Activated naive CD4-positive, alpha-beta T cell treated with anti-CD3 and anti-CD28 coated beads, Interleukin-2, amount 50 U/mL, for 24 hours (primary cell): ENCODE data around the gene BIRC7.

Source experiments
- H3K27ac Mint-ChIP-seq: one replicate; pipeline ENCODE4 v1.8.0; 2021; ENCODE audit warnings: mild to moderate bottlenecking, mixed read lengths
- H3K27me3 Mint-ChIP-seq: one replicate; pipeline ENCODE4 v1.8.0; 2021; ENCODE audit warnings: mixed read lengths
- H3K36me3 Mint-ChIP-seq: one replicate; pipeline ENCODE4 v1.8.0; 2021; ENCODE audit warnings: mixed read lengths
- H3K4me1 Mint-ChIP-seq: one replicate; pipeline ENCODE4 v1.8.0; 2021; ENCODE audit warnings: mixed read lengths
- H3K4me3 Mint-ChIP-seq: one replicate; pipeline ENCODE4 v1.8.0; 2021; ENCODE audit warnings: mild to moderate bottlenecking, mixed read lengths
- H3K9me3 Mint-ChIP-seq: one replicate; pipeline ENCODE4 v1.8.0; 2021; ENCODE audit warnings: mixed read lengths

The BIRC7 gene

GRCh38 chr20:63230800-63231268 lies 4.9 kb upstream of the BIRC7 start:
- Mint-ChIP-seq H3K36me3 (no peaks in the 10 kb centered on the region), H3K4me3 (no peak overlapping the region), H3K9me3 (no peaks in the 10 kb centered on the region), H3K4me1 (peaks cover 4% of the 10 kb centered on the region), H3K27ac (no peak overlapping the region), H3K27me3 (peaks cover 14% of the 10 kb centered on the region)

DNA sequence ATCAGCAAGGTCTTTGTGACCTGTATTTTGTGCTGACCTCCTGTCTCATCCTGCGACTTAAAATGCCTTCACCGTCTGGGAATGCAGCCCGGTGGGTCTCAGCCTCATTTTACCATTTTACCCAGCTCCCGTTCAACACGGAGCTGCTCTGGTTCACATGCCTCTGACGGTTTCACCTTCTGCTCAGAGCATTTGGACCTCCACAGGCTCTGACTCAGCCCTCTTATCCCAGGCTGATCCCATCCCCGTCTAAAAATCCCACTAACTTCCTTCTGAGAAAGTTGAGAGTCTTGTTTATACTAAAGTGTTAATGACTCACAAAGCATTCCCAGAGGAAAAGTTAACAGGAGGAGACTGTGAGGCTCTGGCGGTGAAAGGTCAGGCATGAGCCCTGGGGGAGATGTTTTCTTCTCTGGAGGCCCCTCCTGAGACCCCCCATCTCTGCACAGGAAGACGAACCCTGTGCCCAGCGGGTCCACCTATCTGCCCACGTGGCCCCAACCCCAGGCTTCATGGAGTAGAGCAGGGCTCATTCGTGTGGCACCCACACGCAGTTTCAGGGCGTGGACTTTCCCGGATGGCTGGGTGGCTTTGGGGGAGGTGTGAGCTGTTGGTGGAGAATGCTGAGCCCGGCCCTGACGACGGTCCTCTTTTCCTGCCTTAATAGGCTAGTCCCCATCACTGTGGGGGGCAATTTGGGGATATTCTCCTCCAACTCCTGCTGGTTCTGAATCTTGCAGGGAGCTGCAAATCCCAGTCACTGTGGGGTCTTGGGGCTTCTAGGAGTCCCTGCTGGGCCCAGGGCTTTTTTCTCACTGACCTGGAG lies 3.3 kb upstream of the BIRC7 start:
- no peak overlapping the region for H3K27ac Mint-ChIP-seq
- H3K4me1 Mint-ChIP-seq = peaks cover 4% of the 10 kb centered on the region
- no peaks in the 10 kb centered on the region for H3K9me3 Mint-ChIP-seq
- H3K27me3 Mint-ChIP-seq = peaks cover 14% of the 10 kb centered on the region
- no peak overlapping the region for H3K4me3 Mint-ChIP-seq
- H3K36me3 Mint-ChIP-seq = no peaks in the 10 kb centered on the region

GRCh38 chr20:63233061-63233344 lies 2.7 kb upstream of the BIRC7 start:
- Mint-ChIP-seq H3K4me1 (peaks cover 4% of the 10 kb centered on the region), H3K27me3 (peaks cover 14% of the 10 kb centered on the region), H3K9me3 (no peaks in the 10 kb centered on the region), H3K27ac (no peak overlapping the region), H3K4me3 (no peak overlapping the region), H3K36me3 (no peaks in the 10 kb centered on the region)

- H3K27me3 Mint-ChIP-seq = peaks cover 14% of the 10 kb centered on the region
- H3K4me1 Mint-ChIP-seq = peaks cover 4% of the 10 kb centered on the region
- no peak overlapping the region for H3K4me3 Mint-ChIP-seq
- no peaks in the 10 kb centered on the region for H3K9me3 Mint-ChIP-seq
- no peak overlapping the region for H3K27ac Mint-ChIP-seq
- no peaks in the 10 kb centered on the region for H3K36me3 Mint-ChIP-seq
Observed at GRCh38 chr20:63233924-63234323, 1.8 kb upstream of the BIRC7 start.

DNA sequence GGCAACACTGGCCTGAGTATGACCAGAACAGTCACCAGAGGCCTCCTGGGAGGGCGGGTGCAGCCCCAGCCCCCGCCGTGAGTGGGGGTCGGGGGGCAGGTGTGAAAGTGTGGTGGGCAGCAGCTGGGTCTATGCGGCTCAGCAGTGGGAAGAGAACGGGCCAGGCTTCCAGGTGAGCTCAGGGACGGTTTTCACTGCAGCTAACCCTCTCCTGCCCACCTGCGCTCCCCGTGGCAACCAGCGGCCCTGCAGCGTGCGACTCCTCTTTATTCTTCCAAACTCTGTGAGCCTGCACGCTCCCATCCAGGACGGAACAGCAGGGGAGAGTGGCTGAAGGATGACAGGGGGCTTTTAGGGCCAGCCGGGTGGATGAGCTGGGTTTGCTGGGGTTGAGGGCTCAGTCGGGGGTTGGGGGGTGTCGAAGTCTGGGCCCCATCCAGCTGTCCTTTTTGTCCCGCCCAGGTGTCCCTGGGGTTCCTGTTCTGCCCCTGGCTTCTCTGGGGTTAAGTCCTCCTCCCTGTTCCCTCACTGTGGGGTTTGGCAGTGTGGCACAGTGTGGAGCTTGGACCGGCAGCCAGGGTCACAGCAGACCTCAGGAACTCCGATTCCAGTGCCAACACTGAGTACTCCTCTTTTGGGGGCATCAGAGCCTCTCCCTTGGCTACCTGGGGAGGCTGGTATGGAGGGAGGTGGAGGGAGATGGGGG lies 859 bp upstream of the BIRC7 start:
- H3K4me3 Mint-ChIP-seq = no peak overlapping the region

GRCh38 chr20:63236116-63236837 lies 572 bp downstream of the BIRC7 start:
- no peaks in the 10 kb centered on the region for H3K9me3 Mint-ChIP-seq
- H3K36me3 Mint-ChIP-seq = no peaks in the 10 kb centered on the region
- H3K27ac Mint-ChIP-seq = no peak overlapping the region
- H3K4me1 Mint-ChIP-seq = peaks cover 4% of the 10 kb centered on the region
- H3K4me3 Mint-ChIP-seq = no peak overlapping the region
- H3K27me3 Mint-ChIP-seq = peaks cover 4% of the 10 kb centered on the region

More for the DNA sequence above, 859 bp upstream of the BIRC7 start:
- Mint-ChIP-seq H3K36me3 (no peaks in the 10 kb centered on the region), H3K27me3 (peaks cover 11% of the 10 kb centered on the region), H3K27ac (no peak overlapping the region), H3K9me3 (no peaks in the 10 kb centered on the region), H3K4me1 (peaks cover 4% of the 10 kb centered on the region)

- Mint-ChIP-seq H3K9me3 (no peaks in the 10 kb centered on the region), H3K4me3 (no peak overlapping the region), H3K4me1 (peaks cover 4% of the 10 kb centered on the region), H3K27me3 (no peaks in the 10 kb centered on the region), H3K27ac (no peak overlapping the region), H3K36me3 (no peaks in the 10 kb centered on the region)
Observed at GRCh38 chr20:63238031-63238430, 2.3 kb downstream of the BIRC7 start.

GRCh38 chr20:63238514-63239125 lies 2.9 kb downstream of the BIRC7 start:
- H3K9me3 Mint-ChIP-seq = no peaks in the 10 kb centered on the region
- H3K27me3 Mint-ChIP-seq = no peaks in the 10 kb centered on the region
- no peaks in the 10 kb centered on the region for H3K36me3 Mint-ChIP-seq
- peaks cover 4% of the 10 kb centered on the region for H3K4me1 Mint-ChIP-seq
- H3K27ac Mint-ChIP-seq = no peak overlapping the region
- H3K4me3 Mint-ChIP-seq = no peak overlapping the region

GRCh38 chr20:63239431-63239830 lies 3.7 kb downstream of the BIRC7 start:
- Mint-ChIP-seq H3K27ac (no peak overlapping the region), H3K9me3 (no peaks in the 10 kb centered on the region), H3K4me3 (no peak overlapping the region), H3K4me1 (peaks cover 4% of the 10 kb centered on the region), H3K27me3 (no peaks in the 10 kb centered on the region), H3K36me3 (no peaks in the 10 kb centered on the region)

- Mint-ChIP-seq H3K27me3 (no peaks in the 10 kb centered on the region), H3K36me3 (no peaks in the 10 kb centered on the region), H3K4me3 (no peak overlapping the region), H3K27ac (no peak overlapping the region), H3K4me1 (peaks cover under 1% of the 10 kb centered on the region), H3K9me3 (no peaks in the 10 kb centered on the region)
Observed at GRCh38 chr20:63240004-63240403, 4.3 kb downstream of the BIRC7 start.

GRCh38 chr20:63241272-63241671 lies 5.6 kb downstream of the BIRC7 start:
- H3K27me3 Mint-ChIP-seq = no peaks in the 10 kb centered on the region
- H3K9me3 Mint-ChIP-seq = no peaks in the 10 kb centered on the region
- H3K4me3 Mint-ChIP-seq = no peak overlapping the region
- H3K27ac Mint-ChIP-seq = no peak overlapping the region
- no peaks in the 10 kb centered on the region for H3K36me3 Mint-ChIP-seq
- H3K4me1 Mint-ChIP-seq = no peaks in the 10 kb centered on the region

DNA sequence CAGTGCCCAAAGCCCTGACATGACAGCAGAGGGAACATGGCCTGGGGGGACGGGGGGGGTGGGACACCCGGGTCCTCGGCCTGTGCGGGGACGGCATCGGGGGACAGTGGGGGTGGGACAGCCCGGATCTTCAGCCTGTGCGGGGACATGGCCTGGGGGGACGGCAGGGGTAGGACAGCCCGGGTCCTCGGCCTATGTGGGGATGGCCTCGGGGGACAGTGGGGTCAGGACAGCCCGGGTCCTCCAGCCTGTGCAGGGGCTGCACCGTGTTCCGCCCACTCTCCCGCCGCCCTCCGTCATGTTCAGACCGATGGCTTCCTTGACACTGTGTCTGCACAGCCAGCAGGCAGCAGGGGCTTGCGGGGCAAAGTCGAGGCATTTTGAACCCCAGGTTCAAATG lies 7.0 kb downstream of the BIRC7 start:
- Mint-ChIP-seq H3K36me3 (no peaks in the 10 kb centered on the region), H3K9me3 (no peaks in the 10 kb centered on the region), H3K27ac (no peak overlapping the region), H3K4me1 (no peaks in the 10 kb centered on the region), H3K27me3 (no peaks in the 10 kb centered on the region), H3K4me3 (no peak overlapping the region)

- no peaks in the 10 kb centered on the region for H3K36me3 Mint-ChIP-seq
- no peaks in the 10 kb centered on the region for H3K9me3 Mint-ChIP-seq
- H3K4me1 Mint-ChIP-seq = no peaks in the 10 kb centered on the region
- no peak overlapping the region for H3K27ac Mint-ChIP-seq
- H3K27me3 Mint-ChIP-seq = peaks cover 7% of the 10 kb centered on the region
- H3K4me3 Mint-ChIP-seq = no peak overlapping the region
Observed at GRCh38 chr20:63243604-63244247, 8.0 kb downstream of the BIRC7 start.

DNA sequence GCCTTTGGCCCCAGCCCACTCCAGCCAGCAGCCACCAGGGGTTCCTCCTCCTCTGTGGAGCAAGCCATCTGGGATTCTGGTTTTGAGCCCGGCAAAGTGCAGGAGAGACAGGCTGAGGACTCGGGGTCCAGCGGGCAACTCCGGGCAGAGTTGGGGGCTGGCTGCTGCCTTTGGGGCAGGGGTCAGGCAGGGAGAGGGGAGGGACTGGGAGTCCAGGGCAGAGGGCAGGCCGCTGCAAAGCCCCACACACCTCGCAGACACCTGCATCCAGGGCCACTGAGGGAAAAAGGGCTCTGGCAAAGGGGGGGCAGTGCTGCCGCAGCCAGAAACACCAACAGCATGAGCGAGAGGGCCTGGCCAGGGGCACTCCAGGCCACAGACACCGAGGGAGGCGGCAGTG lies 8.8 kb downstream of the BIRC7 start:
- Mint-ChIP-seq H3K36me3 (no peaks in the 10 kb centered on the region), H3K4me1 (no peaks in the 10 kb centered on the region), H3K9me3 (no peaks in the 10 kb centered on the region)

More for the DNA sequence above, 8.8 kb downstream of the BIRC7 start:
- H3K27ac Mint-ChIP-seq = no peak overlapping the region
- H3K4me3 Mint-ChIP-seq = no peak overlapping the region
- H3K27me3 Mint-ChIP-seq = peaks cover 9% of the 10 kb centered on the region
